ENCODE results near the gene TULP1.

The TULP1 gene

DNA sequence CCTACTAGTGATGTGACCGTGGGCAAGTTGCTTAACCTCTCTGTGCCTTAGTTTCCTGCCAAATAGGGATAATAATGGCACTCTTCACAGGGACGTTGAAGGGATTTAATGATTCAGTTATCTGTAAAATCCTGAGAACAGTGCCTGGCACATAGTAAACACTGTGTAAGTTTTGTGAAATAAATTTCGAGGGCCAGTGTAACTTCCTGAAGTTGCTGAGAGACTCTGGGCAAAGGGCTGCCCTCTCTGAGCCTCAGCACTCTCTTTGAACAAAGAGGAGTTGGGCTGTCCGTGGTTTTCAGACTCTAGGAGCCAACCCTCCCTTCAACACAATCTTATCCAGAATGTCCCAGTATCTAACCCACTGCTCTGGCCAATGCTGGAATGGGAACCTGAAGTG is 13.3 kb downstream of the TULP1 start:
- in situ Hi-C loops (cut with MboI; ENCODE audit: low pct_unique_long_range_greater_than_20kb, low sequenced_read_pairs, unreplicated experiment), result no loop called here
- no peak for DNase-seq (ENCODE audit: low spot score)
- TF ChIP-seq, protein P1, sequence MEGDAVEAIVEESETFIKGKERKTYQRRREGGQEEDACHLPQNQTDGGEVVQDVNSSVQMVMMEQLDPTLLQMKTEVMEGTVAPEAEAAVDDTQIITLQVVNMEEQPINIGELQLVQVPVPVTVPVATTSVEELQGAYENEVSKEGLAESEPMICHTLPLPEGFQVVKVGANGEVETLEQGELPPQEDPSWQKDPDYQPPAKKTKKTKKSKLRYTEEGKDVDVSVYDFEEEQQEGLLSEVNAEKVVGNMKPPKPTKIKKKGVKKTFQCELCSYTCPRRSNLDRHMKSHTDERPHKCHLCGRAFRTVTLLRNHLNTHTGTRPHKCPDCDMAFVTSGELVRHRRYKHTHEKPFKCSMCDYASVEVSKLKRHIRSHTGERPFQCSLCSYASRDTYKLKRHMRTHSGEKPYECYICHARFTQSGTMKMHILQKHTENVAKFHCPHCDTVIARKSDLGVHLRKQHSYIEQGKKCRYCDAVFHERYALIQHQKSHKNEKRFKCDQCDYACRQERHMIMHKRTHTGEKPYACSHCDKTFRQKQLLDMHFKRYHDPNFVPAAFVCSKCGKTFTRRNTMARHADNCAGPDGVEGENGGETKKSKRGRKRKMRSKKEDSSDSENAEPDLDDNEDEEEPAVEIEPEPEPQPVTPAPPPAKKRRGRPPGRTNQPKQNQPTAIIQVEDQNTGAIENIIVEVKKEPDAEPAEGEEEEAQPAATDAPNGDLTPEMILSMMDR (IDR thresholded peaks at IDR 0.05; ENCODE audit: extremely low read depth, insufficient read depth, missing control alignments), result no peak

DNA sequence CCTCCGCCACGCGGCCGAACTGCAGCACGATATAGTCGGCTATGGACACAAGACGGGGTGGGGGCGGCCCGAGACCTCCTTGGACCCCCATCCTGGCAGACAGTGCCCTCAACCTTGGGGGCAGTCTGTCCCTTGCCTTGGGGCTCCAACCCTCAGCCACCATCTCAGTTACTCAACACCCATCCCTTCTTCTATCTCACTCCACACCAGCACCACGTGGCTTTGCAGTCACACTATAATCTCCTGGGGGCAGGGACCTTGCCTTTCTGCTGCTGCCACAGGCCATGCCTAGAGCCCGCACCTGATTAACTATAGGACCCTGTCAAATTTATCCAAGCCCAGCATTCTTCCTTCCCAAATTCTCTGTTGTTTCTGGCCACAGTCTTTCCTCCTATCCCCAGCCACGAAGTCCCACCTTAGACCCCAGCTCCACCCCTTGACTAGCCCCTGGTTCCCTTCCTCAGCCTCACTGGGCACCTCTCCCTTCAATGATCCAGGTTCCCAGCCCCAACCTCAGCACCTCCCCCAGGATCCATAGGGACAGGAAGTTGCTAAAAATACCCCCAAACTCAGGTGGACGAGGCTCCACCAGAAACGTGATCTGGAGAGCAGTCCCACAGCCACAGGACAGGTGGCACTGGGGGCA is 14.2 kb downstream of the TULP1 start:
- in situ Hi-C loops (cut with MboI; ENCODE audit: low pct_unique_long_range_greater_than_20kb, low sequenced_read_pairs, unreplicated experiment), result no loop called here
- DNase-seq (ENCODE audit: low spot score), result no peak
- TF ChIP-seq, protein P1 (IDR thresholded peaks at IDR 0.05; ENCODE audit: extremely low read depth, insufficient read depth, missing control alignments), result no peak

DNA sequence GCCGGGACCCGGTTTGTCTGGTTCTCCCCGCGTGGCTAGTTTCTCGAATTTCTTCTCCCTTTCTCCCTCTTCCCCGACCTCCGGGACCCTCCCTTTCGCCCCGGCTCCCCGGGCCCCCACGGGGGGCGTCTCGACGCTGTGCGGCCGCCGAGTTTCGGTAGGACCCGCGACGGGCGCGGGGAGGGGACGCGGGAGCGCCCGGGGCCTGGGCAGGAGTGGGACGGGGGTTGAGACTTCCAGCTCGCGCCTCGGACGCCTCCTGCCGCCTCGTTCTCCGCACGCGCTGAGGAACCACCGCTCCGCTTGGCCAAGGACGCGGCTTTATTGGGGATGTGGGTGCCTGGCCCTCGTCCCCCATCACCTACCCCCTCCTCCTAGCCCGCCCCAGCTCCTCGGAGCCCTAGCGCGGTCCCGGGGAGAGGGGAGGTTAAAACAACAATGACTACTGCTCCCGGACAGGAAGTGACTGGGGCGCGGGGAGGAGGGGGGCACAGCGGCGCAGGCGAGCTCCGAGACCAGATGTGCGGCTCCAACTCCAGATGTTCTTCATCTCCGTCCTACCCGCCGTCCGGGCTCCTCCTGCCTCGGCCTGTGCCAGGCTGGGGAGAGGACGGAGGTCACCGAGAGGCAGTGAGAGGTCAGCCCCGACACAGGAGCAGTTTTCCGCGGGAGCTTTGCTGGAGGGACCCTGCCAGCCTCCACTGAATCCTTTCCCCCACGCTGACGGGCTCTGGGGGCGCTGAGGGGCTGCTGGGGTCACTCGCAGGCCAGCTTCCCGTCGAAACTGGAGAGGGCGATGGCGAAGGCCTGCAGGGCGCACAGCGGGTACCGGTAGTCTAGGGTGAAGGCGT is 14.9 kb downstream of the TULP1 start:
- peak; percentile 66 for DNase-seq (ENCODE audit: low spot score)
- TF ChIP-seq, protein P1 (IDR thresholded peaks at IDR 0.05; ENCODE audit: extremely low read depth, insufficient read depth, missing control alignments), result no peak
- in situ Hi-C loops (cut with MboI; ENCODE audit: low pct_unique_long_range_greater_than_20kb, low sequenced_read_pairs, unreplicated experiment), result no loop called here

DNA sequence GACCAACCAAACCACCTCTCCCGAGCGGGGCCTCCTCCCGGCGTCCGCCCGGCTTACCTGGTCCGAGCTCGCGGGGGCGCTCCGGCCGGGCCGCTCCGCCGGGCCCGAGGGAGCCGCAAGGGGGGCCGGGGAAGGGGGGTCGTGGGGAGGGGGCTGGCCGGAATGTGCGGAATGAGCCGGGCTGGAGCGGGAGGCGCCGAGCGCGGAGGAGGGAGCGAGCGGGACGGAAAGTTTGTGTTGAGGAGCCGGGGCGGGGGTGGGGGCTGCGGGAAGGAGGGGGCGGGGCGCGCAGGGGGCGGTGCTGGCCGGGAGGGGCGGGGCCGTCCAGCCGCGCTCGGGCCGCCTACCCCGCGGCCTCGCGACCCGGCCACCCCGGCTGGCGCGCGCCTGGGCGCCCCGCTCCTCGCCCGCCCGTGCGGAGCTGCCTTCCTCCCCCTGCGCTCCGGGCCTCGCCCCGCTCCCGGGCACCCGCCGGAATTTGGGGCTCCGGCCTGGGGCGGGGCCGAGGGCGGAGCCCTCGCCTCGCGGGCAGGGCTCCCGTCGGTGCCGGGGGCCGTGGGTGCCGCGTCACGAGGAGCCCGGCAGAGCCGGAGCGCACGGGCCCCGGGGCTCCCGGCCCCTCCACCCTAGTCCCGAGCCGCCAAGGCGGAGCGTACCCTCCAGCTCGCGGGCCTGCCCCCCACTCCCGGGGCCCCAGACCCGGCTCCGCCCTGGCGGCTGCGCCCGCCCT is 15.7 kb downstream of the TULP1 start, which contains the start of gene TEAD3:
Gene TEAD3 (minus strand): TSS at position 239 of the 730 bp plus-strand sequence.
- TF ChIP-seq, protein P1 (IDR thresholded peaks at IDR 0.05; ENCODE audit: extremely low read depth, insufficient read depth, missing control alignments), result peak; percentile 31
- in situ Hi-C loops (cut with MboI; ENCODE audit: low pct_unique_long_range_greater_than_20kb, low sequenced_read_pairs, unreplicated experiment), result no loop called here
- peak; percentile 95 for DNase-seq (ENCODE audit: low spot score)

DNA sequence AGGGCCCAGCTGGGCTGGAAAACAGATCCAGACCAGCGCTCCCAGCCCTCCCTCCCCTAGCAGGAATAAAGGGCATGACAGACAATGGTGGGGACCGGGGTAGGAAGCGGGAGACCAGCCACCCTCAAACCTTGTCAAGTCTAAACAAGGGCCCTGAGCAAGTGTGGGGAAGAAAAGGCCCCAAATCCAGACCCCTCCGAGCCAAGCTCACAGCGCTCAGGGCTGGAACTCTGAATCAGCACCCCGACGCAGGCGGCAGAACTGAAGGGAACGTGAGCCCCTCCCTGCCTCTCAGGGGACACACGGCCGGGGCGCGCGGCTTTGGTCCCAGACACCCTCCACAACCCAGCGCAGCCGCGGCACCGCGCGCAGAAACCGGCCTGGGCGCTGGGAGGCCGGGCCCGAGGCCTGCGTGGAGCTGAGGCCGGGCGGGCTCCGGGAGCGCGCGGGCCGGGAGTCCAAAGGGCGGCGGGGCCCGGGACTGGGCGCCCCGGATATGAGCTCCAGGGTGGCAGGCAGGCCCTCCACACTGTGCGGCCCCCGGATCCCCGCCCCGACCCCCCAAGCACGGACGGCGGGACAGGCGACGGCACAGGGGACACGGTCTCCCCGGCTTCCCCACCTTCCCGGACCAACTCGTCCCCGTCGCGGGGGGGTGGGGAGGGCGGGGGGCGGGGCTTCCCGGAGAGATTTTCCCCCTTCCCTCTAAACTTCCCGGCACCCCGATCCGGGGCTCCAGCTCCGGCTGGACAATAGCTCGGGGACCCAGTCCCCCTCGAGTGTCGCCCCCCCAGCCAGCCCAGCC is 16.5 kb downstream of the TULP1 start:
- in situ Hi-C loops (cut with MboI; ENCODE audit: low pct_unique_long_range_greater_than_20kb, low sequenced_read_pairs, unreplicated experiment), result no loop called here
- TF ChIP-seq, protein P1 (IDR thresholded peaks at IDR 0.05; ENCODE audit: extremely low read depth, insufficient read depth, missing control alignments), result no peak
- no peak for DNase-seq (ENCODE audit: low spot score)

Data from GM13977 (cell line).